ENCODE results near the gene SNPH. TPM values are rescaled to one million over a fixed set of nuclear protein-coding genes. Genes with fewer than 3 reads are reported as not detected.

SNPH gene
- total RNA-seq, 1 experiment from 2014 or later: 2.0 TPM

DNA sequence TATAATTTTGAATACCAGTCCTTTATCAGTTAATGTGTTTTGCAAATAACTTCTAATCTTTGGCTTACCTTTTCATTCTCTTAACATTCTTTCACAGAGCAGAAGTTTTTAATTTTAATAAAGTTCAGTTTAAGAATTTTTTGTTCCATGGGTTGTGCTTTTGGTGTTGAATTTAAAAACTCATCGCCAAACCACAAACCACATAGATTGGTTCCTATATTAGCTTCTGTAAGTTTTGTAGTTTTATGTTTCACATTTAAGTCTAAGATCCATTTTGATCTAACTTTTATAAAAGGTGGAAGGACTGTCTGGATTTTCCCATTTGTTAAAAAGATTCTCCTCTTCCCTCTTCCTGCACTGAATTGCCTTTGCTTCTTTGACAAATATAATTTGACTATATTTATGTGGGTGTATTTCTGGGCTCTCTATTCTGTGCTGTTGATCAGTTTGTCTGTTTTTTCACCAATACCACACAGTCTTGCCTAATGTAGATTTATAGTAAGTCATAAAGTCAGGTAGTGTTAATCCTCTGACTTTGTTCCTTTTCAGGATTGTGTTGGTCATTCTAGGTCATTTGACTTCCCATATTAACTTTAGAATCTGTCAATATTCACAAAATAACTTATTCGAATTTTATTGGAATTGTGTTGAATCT lies 80.3 kb downstream of the SNPH start:
- CTCF ChIA-PET: no interaction called here

DNA sequence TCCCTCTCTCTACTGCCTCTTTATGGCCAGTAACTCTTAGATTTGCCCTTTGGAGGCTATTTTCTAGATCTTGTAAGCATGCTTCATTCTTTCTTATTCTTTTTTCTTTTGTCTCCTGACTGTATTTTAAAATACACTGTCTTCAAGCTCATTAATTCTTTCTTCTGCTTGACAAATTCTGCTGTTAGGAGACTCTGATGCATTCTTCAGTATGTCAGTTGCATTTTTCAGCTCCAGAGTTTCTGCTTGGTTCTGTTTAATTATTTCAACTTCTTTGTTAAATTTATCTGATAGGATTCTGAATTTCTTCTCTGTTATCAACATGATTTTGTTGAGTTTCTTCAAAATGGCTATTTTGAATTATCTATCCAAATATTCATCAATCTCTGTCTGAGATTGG lies 87.9 kb downstream of the SNPH start:
- no peak for DNase-seq
- Mint-ChIP-seq H3K27me3 (ENCODE audit: unreplicated experiment) (no peaks in the 10 kb centered on the region), H3K4me1 (ENCODE audit: low read depth, unreplicated experiment) (no peaks in the 10 kb centered on the region), H3K36me3 (ENCODE audit: insufficient read depth, unreplicated experiment) (peaks cover 32% of the 10 kb centered on the region), H3K9me3 (ENCODE audit: low read depth, unreplicated experiment) (no peaks in the 10 kb centered on the region), H3K4me3 (ENCODE audit: low read depth, unreplicated experiment) (no peak overlapping the region), H3K27ac (ENCODE audit: unreplicated experiment) (no peak overlapping the region)
- CTCF ChIA-PET: no interaction called here
- TF ChIP-seq, protein P1, sequence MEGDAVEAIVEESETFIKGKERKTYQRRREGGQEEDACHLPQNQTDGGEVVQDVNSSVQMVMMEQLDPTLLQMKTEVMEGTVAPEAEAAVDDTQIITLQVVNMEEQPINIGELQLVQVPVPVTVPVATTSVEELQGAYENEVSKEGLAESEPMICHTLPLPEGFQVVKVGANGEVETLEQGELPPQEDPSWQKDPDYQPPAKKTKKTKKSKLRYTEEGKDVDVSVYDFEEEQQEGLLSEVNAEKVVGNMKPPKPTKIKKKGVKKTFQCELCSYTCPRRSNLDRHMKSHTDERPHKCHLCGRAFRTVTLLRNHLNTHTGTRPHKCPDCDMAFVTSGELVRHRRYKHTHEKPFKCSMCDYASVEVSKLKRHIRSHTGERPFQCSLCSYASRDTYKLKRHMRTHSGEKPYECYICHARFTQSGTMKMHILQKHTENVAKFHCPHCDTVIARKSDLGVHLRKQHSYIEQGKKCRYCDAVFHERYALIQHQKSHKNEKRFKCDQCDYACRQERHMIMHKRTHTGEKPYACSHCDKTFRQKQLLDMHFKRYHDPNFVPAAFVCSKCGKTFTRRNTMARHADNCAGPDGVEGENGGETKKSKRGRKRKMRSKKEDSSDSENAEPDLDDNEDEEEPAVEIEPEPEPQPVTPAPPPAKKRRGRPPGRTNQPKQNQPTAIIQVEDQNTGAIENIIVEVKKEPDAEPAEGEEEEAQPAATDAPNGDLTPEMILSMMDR (IDR thresholded peaks at IDR 0.05; ENCODE audit: unreplicated experiment): no peak
- no TSS peak for BruUV-seq (replicated peaks)
- intact Hi-C loops (cut with micrococcal nuclease; ENCODE audit: unreplicated experiment): no loop called here

More for the DNA sequence above, 80.3 kb downstream of the SNPH start:
- H3K27me3 Mint-ChIP-seq (ENCODE audit: unreplicated experiment): no peaks in the 10 kb centered on the region
- H3K27ac Mint-ChIP-seq (ENCODE audit: unreplicated experiment): no peak overlapping the region
- H3K4me1 Mint-ChIP-seq (ENCODE audit: low read depth, unreplicated experiment): no peaks in the 10 kb centered on the region
- H3K4me3 Mint-ChIP-seq (ENCODE audit: low read depth, unreplicated experiment): no peak overlapping the region
- no TSS peak for BruUV-seq (replicated peaks)
- intact Hi-C loops (cut with micrococcal nuclease; ENCODE audit: unreplicated experiment): no loop called here
- peaks cover 6% of the 10 kb centered on the region for H3K36me3 Mint-ChIP-seq (ENCODE audit: insufficient read depth, unreplicated experiment)
- TF ChIP-seq, protein P1 (IDR thresholded peaks at IDR 0.05; ENCODE audit: unreplicated experiment): no peak
- no peaks in the 10 kb centered on the region for H3K9me3 Mint-ChIP-seq (ENCODE audit: low read depth, unreplicated experiment)
- DNase-seq: no peak

DNA sequence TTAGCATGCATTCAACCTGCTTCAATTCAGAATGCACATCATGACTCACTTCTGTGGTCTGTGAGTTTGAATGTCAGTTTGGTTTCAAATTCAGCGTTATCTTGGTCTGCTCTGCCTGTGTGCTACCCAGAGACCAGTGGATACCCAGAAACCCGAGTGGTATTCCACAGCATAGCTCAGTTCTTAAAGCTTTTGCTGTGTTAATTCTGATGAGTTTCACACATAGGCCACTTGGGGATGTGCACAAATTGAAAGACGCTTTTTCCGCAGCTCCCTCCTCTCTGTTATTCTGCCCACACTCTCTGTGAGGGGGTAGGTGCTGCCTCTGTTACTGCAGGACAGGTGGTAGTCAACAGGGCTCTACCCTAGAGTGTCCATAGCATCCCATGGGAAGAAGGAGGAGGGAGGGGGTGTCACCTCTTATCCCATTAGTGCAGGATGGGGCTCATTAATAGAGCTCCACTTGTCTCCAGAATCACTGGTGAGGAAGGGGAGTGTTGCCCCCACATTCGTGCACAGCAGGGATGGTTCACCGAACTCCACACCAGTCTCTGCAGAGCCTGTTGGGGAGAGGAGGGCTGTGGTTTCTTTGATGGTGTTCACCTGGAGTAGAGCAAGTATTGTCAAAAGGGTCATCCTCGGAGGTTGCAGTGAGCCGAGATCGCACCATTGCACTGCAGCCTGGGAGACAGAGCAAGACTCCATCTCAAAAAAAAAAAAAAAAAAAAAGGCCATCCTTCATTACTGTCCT lies 92.0 kb downstream of the SNPH start:
- intact Hi-C loops (cut with micrococcal nuclease; ENCODE audit: unreplicated experiment): no loop called here
- no TSS peak for BruUV-seq (replicated peaks)
- CTCF ChIA-PET: interaction anchor here (0.7 kb wide), 1 partner anchor 802 kb away, joined by 3 read pairs; no protein-coding TSS in a partner anchor

More for the DNA sequence above, 92.0 kb downstream of the SNPH start:
- peaks cover 29% of the 10 kb centered on the region for H3K36me3 Mint-ChIP-seq (ENCODE audit: insufficient read depth, unreplicated experiment)
- no peak overlapping the region for H3K27ac Mint-ChIP-seq (ENCODE audit: unreplicated experiment)
- DNase-seq: no peak
- H3K4me1 Mint-ChIP-seq (ENCODE audit: low read depth, unreplicated experiment): no peaks in the 10 kb centered on the region
- no peak overlapping the region for H3K4me3 Mint-ChIP-seq (ENCODE audit: low read depth, unreplicated experiment)
- no peaks in the 10 kb centered on the region for H3K27me3 Mint-ChIP-seq (ENCODE audit: unreplicated experiment)
- TF ChIP-seq, protein P1 (IDR thresholded peaks at IDR 0.05; ENCODE audit: unreplicated experiment): no peak
- no peaks in the 10 kb centered on the region for H3K9me3 Mint-ChIP-seq (ENCODE audit: low read depth, unreplicated experiment)

Other genes with a start within 250 kb of the SNPH start
- 112 and 128 TPM in 2 replicates for gene PSMF1, start 147.7 kb upstream of the SNPH start, total RNA-seq (2022)
- gene TMEM74B, start 81.3 kb upstream of the SNPH start, total RNA-seq (2022): 0.54 and 0.83 TPM in 2 replicates
- gene C20orf202, start 62.8 kb upstream of the SNPH start, total RNA-seq (2022): 0.22 TPM in 1 of 2 replicates, not detected in the other
- not detected in 2 replicates for gene RAD21L1, start 40.2 kb upstream of the SNPH start, total RNA-seq (2022)
- 8.2 and 18.9 TPM in 2 replicates for gene SDCBP2, start 62.8 kb downstream of the SNPH start, total RNA-seq (2022)
- gene FKBP1A, start 126.8 kb downstream of the SNPH start, total RNA-seq (2022): 166 and 173 TPM in 2 replicates
- 81.0 and 86.3 TPM in 2 replicates for gene NSFL1C, start 200.6 kb downstream of the SNPH start, total RNA-seq (2022)
- 0.57 and 1.1 TPM in 2 replicates for gene SIRPB2, start 225.1 kb downstream of the SNPH start, total RNA-seq (2022)

Measured in Calu3 (cell line).